H1 (cell line): ENCODE data around the gene UNC80. TPM values are rescaled to one million over a fixed set of nuclear protein-coding genes. Genes with fewer than 3 reads are reported as not detected.

ENCODE experiments used
- CTCF ChIA-PET: fragments of 300-600 bp; sonication (Branson Sonifier 250); formaldehyde crosslinking; loops from one replicate; lab custom pipeline; 2021; ENCODE audit not compliant: partially characterized antibody; lab: Charles Lee
- POLR2A ChIA-PET: fragments of 300-600 bp; sonication (Branson Sonifier 250); formaldehyde crosslinking; loops from one replicate; lab custom pipeline; 2021; ENCODE audit warnings: inconsistent platforms; ENCODE audit not compliant: partially characterized antibody; lab: Charles Lee
- DNase-seq, 2 experiments: peaks; one replicate each; pipeline versions ENCODE4 v3.0.0 to v3.0.0-alpha.2; 2010 to 2022; ENCODE audit warnings: low spot score in 2 of 2, low read depth in 1 of 2, mixed read lengths in 1 of 2
- FAIRE-seq: peaks from 2 replicates; lab custom pipeline; 2011; peaks lifted over from hg19 to GRCh38; lab: Jason Lieb, UNC
- H2AFZ ChIP-seq: 2 replicates; pipeline ENCODE4 v1.8.1; 2012; ENCODE audit warnings: low read length, inconsistent platforms
- H2AK5ac ChIP-seq: 2 replicates; pipeline ENCODE4 v1.6.1; 2013; ENCODE audit warnings: low read depth, low read length
- H2BK120ac ChIP-seq: replicated peaks from 2 replicates; pipeline ENCODE3; 2013; ENCODE audit warnings: low read depth, low read length, inconsistent platforms
- H2BK12ac ChIP-seq: 2 replicates; pipeline ENCODE4 v1.6.1; 2013; ENCODE audit warnings: low read depth, low read length
- H2BK15ac ChIP-seq: 2 replicates; pipeline ENCODE4 v1.6.1; 2013; ENCODE audit warnings: low read length
- H2BK20ac ChIP-seq: 2 replicates; pipeline ENCODE4 v1.6.1; 2013; ENCODE audit warnings: low read length
- H2BK5ac ChIP-seq: 2 replicates; pipeline ENCODE4 v1.6.1; 2013; ENCODE audit warnings: low read depth, low read length
- H3K14ac ChIP-seq: 2 replicates; pipeline ENCODE4 v1.6.1; 2013; ENCODE audit warnings: inconsistent platforms; ENCODE audit not compliant: insufficient read length
- H3K18ac ChIP-seq: 2 replicates; pipeline ENCODE4 v1.6.1; 2013; ENCODE audit warnings: low read length; ENCODE audit errors: extremely low read depth
- H3K23ac ChIP-seq: 2 replicates; pipeline ENCODE4 v1.6.1; 2013; ENCODE audit warnings: inconsistent platforms; ENCODE audit not compliant: insufficient read length
- H3K23me2 ChIP-seq: 2 replicates; pipeline ENCODE4 v1.6.1; 2013; ENCODE audit warnings: low read depth, low read length
- H3K27ac ChIP-seq: 2 replicates; pipeline ENCODE4 v1.6.1; 2011; ENCODE audit warnings: low read depth, low read length, inconsistent platforms
- H3K27me3 ChIP-seq, 4 experiments: replicated peaks in 1 of 4; 1 replicate in 1 of 4; 2 replicates in 3 of 4; pipeline versions ENCODE4 v1.6.1 to v1.8.1; 2011 to 2013; ENCODE audit warnings: low read length in 3 of 4, mild to moderate bottlenecking in 3 of 4, inconsistent platforms in 2 of 4, mixed read lengths in 2 of 4, moderate library complexity in 1 of 4; ENCODE audit not compliant: control insufficient read depth in 3 of 4, insufficient read depth in 3 of 4; ENCODE audit errors: extremely low read depth in 1 of 4
- H3K36me3 ChIP-seq, 4 experiments: 2 replicates each; pipeline versions ENCODE4 v1.6.1 to v1.8.1; 2011 to 2013; ENCODE audit warnings: mild to moderate bottlenecking in 4 of 4, low read length in 3 of 4, moderate library complexity in 2 of 4, control low read depth in 1 of 4, inconsistent platforms in 1 of 4; ENCODE audit not compliant: insufficient read depth in 4 of 4, control insufficient read depth in 2 of 4
- H3K4ac ChIP-seq: replicated peaks from 2 replicates; pipeline ENCODE3; 2013; ENCODE audit warnings: low read length, low read depth, mixed read lengths, inconsistent platforms; ENCODE audit not compliant: insufficient read length
- H3K4me1 ChIP-seq, 4 experiments: replicated peaks in 1 of 4; 1 replicate in 1 of 4; 2 replicates in 3 of 4; pipeline versions ENCODE4 v1.6.1 to v1.8.1; 2011 to 2013; ENCODE audit warnings: low read length in 3 of 4, inconsistent platforms in 2 of 4, mixed read lengths in 1 of 4; ENCODE audit not compliant: insufficient read depth in 4 of 4, control insufficient read depth in 3 of 4
- H3K4me2 ChIP-seq, 2 experiments: 2 replicates each; pipeline versions ENCODE4 v1.6.1 to v1.8.1; 2011 to 2013; ENCODE audit warnings: low read depth in 2 of 2, low read length in 2 of 2, control low read depth in 1 of 2, inconsistent platforms in 1 of 2, mild to moderate bottlenecking in 1 of 2; ENCODE audit not compliant: insufficient read depth in 1 of 2
- H3K4me3 ChIP-seq, 4 experiments: fragments of 200-600, 300-600 bp in 1 of 4; sonication (generic), shearing (Covaris generic), sonication (Bioruptor Twin) in 1 of 4; 2 replicates each; pipeline versions ENCODE4 v1.5.1 to v1.8.1; 2011 to 2016; ENCODE audit warnings: low read length in 4 of 4, low read depth in 3 of 4, control low read depth in 2 of 4, inconsistent platforms in 2 of 4, mild to moderate bottlenecking in 2 of 4, mixed read lengths in 1 of 4, moderate library complexity in 1 of 4; ENCODE audit not compliant: insufficient read depth in 2 of 4; ENCODE audit errors: extremely low read depth in 1 of 4
- H3K56ac ChIP-seq: replicated peaks from 2 replicates; pipeline ENCODE3; 2013; ENCODE audit warnings: low read depth, mild to moderate bottlenecking, mixed read lengths, low read length, inconsistent platforms; ENCODE audit not compliant: insufficient read length
- H3K79me1 ChIP-seq: 2 replicates; pipeline ENCODE4 v1.6.1; 2013; ENCODE audit warnings: low read depth, low read length, control low read depth
- H3K79me2 ChIP-seq, 2 experiments: 2 replicates each; pipeline versions ENCODE4 v1.6.1 to v1.8.1; 2012 to 2013; ENCODE audit warnings: low read length in 2 of 2, mild to moderate bottlenecking in 2 of 2, inconsistent platforms in 1 of 2; ENCODE audit not compliant: insufficient read depth in 2 of 2, control insufficient read depth in 1 of 2
- H3K9ac ChIP-seq, 4 experiments: replicated peaks in 1 of 4; 1 replicate in 1 of 4; 2 replicates in 3 of 4; pipeline versions ENCODE4 v1.6.1 to v1.8.1; 2011 to 2013; ENCODE audit warnings: low read depth in 3 of 4, low read length in 3 of 4, control low read depth in 2 of 4, mild to moderate bottlenecking in 2 of 4, moderate library complexity in 2 of 4, inconsistent platforms in 1 of 4; ENCODE audit errors: extremely low read depth in 1 of 4
- H3K9me3 ChIP-seq, 2 experiments: 2 replicates each; pipeline versions ENCODE4 v1.6.1 to v1.8.1; 2012 to 2013; ENCODE audit warnings: mild to moderate bottlenecking in 2 of 2, moderate library complexity in 2 of 2, control low read depth in 1 of 2, inconsistent platforms in 1 of 2, low read depth in 1 of 2, low read length in 1 of 2, mixed read lengths in 1 of 2; ENCODE audit not compliant: insufficient read depth in 2 of 2
- H4K20me1 ChIP-seq, 2 experiments: replicated peaks in 1 of 2; 2 replicates each; pipeline versions ENCODE3 to v1.8.1; 2011 to 2013; ENCODE audit warnings: inconsistent platforms in 2 of 2, low read length in 2 of 2, mild to moderate bottlenecking in 1 of 2; ENCODE audit not compliant: insufficient read depth in 2 of 2, control insufficient read depth in 1 of 2
- H4K5ac ChIP-seq: 2 replicates; pipeline ENCODE4 v1.6.1; 2013; ENCODE audit warnings: low read length, low read depth, mixed read lengths, inconsistent platforms; ENCODE audit not compliant: insufficient read length
- H4K8ac ChIP-seq: 2 replicates; pipeline ENCODE4 v1.8.0; 2013; ENCODE audit warnings: mild to moderate bottlenecking, moderate library complexity, low read length, inconsistent platforms; ENCODE audit not compliant: insufficient read depth; ENCODE audit errors: extremely low read depth
- H4K91ac ChIP-seq: replicated peaks from 2 replicates; pipeline ENCODE3; 2013; ENCODE audit warnings: low read length, mixed read lengths, inconsistent platforms; ENCODE audit not compliant: insufficient read length
- BACH1 ChIP-seq: IDR thresholded peaks from 2 replicates; pipeline ENCODE4 v1.6.1; 2012; ENCODE audit warnings: low read length, improper control_type of control experiment
- BCL11A ChIP-seq, 2 experiments: IDR thresholded peaks; one replicate each; pipeline ENCODE4 v1.6.1; 2011; ENCODE audit warnings: low read depth in 2 of 2, low read length in 2 of 2, mild to moderate bottlenecking in 2 of 2
- CBX8 ChIP-seq: fragments of 300-800, 300-1000 bp; sonication (generic); IDR thresholded peaks from 2 replicates; pipeline ENCODE4 v1.7.1; 2016; ENCODE audit warnings: low read depth, low read length, borderline replicate concordance
- CHD1 ChIP-seq: IDR thresholded peaks from 2 replicates; pipeline ENCODE4 v1.6.1; 2012; ENCODE audit warnings: low read depth, low read length, improper control_type of control experiment
- SIX5 ChIP-seq: IDR thresholded peaks from 2 replicates; pipeline ENCODE4 v1.6.1; 2011; ENCODE audit warnings: mild to moderate bottlenecking, low read depth, low read length
- SRF ChIP-seq: IDR thresholded peaks from 2 replicates; pipeline ENCODE4 v1.6.1; 2011; ENCODE audit warnings: mild to moderate bottlenecking, low read depth, low read length, moderate library complexity
- ZNF274 ChIP-seq: IDR thresholded peaks from 2 replicates; pipeline ENCODE4 v1.7.0; 2012; ENCODE audit warnings: low read length, borderline replicate concordance; ENCODE audit errors: extremely low read depth
- WGBS, 2 experiments: shearing (Covaris generic) in 1 of 2; methylation state at CpG; one replicate each; pipeline versions ENCODE4 v1.1.6 to v1.1.7; 2013 to 2015; ENCODE audit warnings: low lambda C conversion rate in 2 of 2, mixed read lengths in 2 of 2, inconsistent platforms in 1 of 2, low coverage in 1 of 2, missing lambda C conversion rate in 1 of 2; ENCODE audit not compliant: insufficient replicate concordance in 2 of 2, insufficient coverage in 1 of 2, insufficient read length in 1 of 2; ENCODE audit errors: extremely low coverage in 1 of 2, missing lambda C conversion rate in 1 of 2; 5-methylcytosine and 5-hydroxymethylcytosine counted together
- polyA plus RNA-seq, 7 experiments: library from polyadenylated mRNA; depleted of rRNA in 3 of 7; stranded (reverse) in 5 of 7; unstranded in 2 of 7; fragments of >200 nt in 5 of 7; fragments of 200-250 nt in 2 of 7; gene quantifications; 1 replicate in 5 of 7; 2 replicates in 1 of 7; 4 replicates in 1 of 7; pipeline versions ENCODE4 v1.2.1 to v1.2.3, GENCODE V29; 2011 to 2013; ENCODE audit warnings: missing spikeins in 2 of 7, mixed read lengths in 2 of 7
- total RNA-seq: library from RNA; stranded (reverse); fragmentation: NEBNext Ultra II Directional; extraction: Animal tissue kit (Norgen Biotek cat#: 25700); gene quantifications from 2 replicates; pipeline ENCODE4 v1.2.1, GENCODE V29; 2021
- TF ChIP-seq, protein P1 (sequence below): IDR thresholded peaks from 2 replicates; pipeline ENCODE4 v1.6.1; 2011; ENCODE audit warnings: low read length, improper control_type of control experiment

The UNC80 gene
- total and polyA plus RNA-seq, 2 of the 8 experiments (the other 6 are each of a cell fraction or from before 2014, with no cell fraction given): 0.53 to 0.56 TPM

DNA sequence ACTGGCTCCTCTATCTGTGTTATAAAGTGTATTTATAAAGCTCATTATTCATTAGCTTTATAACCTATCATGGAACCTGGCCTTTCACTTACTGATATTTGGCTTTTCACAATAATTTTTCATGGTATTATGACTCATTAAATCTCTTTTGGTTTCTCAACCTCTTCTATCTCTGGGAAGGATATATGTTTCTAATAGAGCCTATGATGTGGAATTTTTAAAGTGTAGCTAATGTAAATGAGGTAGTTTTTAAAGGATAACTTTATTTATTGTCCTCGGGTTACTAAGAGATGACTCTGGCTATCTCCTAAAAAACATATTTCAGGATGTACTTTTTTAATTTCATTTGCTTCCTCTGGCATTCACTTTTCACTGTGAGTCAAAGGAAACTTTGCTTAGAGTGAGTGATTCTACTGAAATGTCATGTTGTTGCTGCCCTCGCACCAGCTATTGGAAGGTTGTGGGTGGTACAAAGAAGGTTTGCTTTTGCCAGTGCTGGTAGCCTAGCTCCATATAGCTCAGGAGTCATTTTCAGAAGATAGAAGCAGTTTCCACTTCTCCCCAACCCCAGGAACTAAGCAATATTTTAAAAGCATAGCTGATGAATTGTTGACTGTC, 145.6 kb downstream of the UNC80 start:
- Histone ChIP-seq H3K23me2 (no peaks in the 10 kb centered on the region), H3K56ac (no peak overlapping the region), H3K4ac (no peak overlapping the region), H4K5ac (no peak overlapping the region), H2BK120ac (no peak overlapping the region), H3K4me1 (0 out of 7 replicates have a peak, but pooled peaks cover 0 to 2% (median 0%) of the 10 kb centered on the region in 4 experiments), H3K36me3 (no peaks in the 10 kb centered on the region), H2BK12ac (no peak overlapping the region), H3K27ac (no peak overlapping the region), H2AK5ac (no peak overlapping the region), H3K79me1 (no peaks in the 10 kb centered on the region), H4K91ac (no peak overlapping the region), H2BK15ac (no peak overlapping the region), H4K20me1 (no peaks in the 10 kb centered on the region), H3K9ac (no peak overlapping the region), H2BK5ac (no peak overlapping the region), H3K18ac (no peak overlapping the region), H3K23ac (no peak overlapping the region), H3K9me3 (no peaks in the 10 kb centered on the region), H3K14ac (no peak overlapping the region), H2BK20ac (no peak overlapping the region), H2AFZ (no peak overlapping the region), H3K4me3 (no peak overlapping the region), H3K4me2 (no peak overlapping the region), H3K79me2 (no peaks in the 10 kb centered on the region), H3K27me3 (no peaks in the 10 kb centered on the region), H4K8ac (no peak overlapping the region)
- POLR2A ChIA-PET: no interaction called here
- FAIRE-seq (no peak), DNase-seq (no peak)
- CTCF ChIA-PET: interaction anchor here (0.9 to 1.4 kb wide), 3 partner anchors 10 to 43 kb away, joined by 3 to 5 read pairs (median 4); no protein-coding TSS in a partner anchor
- 92% methylated on average over 2 of the region's 2 CpGs; no CpG with 5 or more reads in 1 of the 2 experiments for WGBS, 2 experiments
- no peak for TF ChIP-seq ZNF274
- no peak for TF ChIP-seq CHD1
- TF ChIP-seq BACH1: no peak
- TF ChIP-seq SIX5: no peak
- TF ChIP-seq, protein P1, sequence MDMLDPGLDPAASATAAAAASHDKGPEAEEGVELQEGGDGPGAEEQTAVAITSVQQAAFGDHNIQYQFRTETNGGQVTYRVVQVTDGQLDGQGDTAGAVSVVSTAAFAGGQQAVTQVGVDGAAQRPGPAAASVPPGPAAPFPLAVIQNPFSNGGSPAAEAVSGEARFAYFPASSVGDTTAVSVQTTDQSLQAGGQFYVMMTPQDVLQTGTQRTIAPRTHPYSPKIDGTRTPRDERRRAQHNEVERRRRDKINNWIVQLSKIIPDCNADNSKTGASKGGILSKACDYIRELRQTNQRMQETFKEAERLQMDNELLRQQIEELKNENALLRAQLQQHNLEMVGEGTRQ: no peak
- no peak for TF ChIP-seq BCL11A (IDR thresholded peaks at IDR 0.05; ENCODE audit: low read depth in 2 of 2, low read length in 2 of 2)
- TF ChIP-seq CBX8: no peak
- TF ChIP-seq SRF: no peak
